Measurements from ENCODE around the gene LARGE1. TPM values are rescaled to one million over a fixed set of nuclear protein-coding genes. Genes with fewer than 3 reads are reported as not detected.

LARGE1 gene
- total RNA-seq, 1 experiment from 2014 or later, result 5.8 TPM

DNA sequence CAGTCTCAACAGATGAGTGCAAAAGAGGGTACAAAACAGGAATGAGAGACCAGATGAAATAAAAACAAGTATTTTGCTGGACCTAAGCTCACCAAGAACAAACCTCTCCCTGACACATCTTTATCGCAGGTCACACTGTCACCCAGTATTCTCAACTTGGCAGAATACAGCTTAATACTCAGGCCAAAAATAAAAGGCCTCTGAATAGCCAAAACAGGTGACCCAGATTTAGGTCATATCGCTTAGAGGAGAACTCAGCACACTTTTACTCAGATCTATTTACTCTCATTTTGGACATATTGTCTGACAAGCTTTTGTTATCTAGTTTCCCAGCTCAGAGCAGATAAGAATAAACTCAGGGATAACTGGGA lies 645.2 kb downstream of the LARGE1 start:
- no peak for DNase-seq
- intact Hi-C loops (cut with micrococcal nuclease; ENCODE audit: unreplicated experiment), result no loop called here
- Mint-ChIP-seq H3K9me3 (ENCODE audit: unreplicated experiment) (no peaks in the 10 kb centered on the region), H3K4me1 (ENCODE audit: low read depth, unreplicated experiment) (no peaks in the 10 kb centered on the region), H3K4me3 (ENCODE audit: unreplicated experiment) (no peak overlapping the region), H3K27ac (ENCODE audit: unreplicated experiment) (no peak overlapping the region), H3K27me3 (ENCODE audit: insufficient read depth, unreplicated experiment) (no peaks in the 10 kb centered on the region), H3K36me3 (ENCODE audit: insufficient read depth, unreplicated experiment) (no peaks in the 10 kb centered on the region)
- H3K36me3 ChIP-seq (ENCODE audit: control insufficient read depth, insufficient read depth, low read length), result no peaks in the 10 kb centered on the region
- CTCF ChIA-PET, result interaction anchor here (0.8 kb wide), 1 partner anchor 27 kb away, joined by 3 read pairs; no protein-coding TSS in a partner anchor
- no TSS peak for BruUV-seq (replicated peaks)
- H3K27me3 ChIP-seq (replicated peaks; ENCODE audit: control insufficient read depth, insufficient read depth, low read length), result no peaks in the 10 kb centered on the region
- TF ChIP-seq, protein P1, sequence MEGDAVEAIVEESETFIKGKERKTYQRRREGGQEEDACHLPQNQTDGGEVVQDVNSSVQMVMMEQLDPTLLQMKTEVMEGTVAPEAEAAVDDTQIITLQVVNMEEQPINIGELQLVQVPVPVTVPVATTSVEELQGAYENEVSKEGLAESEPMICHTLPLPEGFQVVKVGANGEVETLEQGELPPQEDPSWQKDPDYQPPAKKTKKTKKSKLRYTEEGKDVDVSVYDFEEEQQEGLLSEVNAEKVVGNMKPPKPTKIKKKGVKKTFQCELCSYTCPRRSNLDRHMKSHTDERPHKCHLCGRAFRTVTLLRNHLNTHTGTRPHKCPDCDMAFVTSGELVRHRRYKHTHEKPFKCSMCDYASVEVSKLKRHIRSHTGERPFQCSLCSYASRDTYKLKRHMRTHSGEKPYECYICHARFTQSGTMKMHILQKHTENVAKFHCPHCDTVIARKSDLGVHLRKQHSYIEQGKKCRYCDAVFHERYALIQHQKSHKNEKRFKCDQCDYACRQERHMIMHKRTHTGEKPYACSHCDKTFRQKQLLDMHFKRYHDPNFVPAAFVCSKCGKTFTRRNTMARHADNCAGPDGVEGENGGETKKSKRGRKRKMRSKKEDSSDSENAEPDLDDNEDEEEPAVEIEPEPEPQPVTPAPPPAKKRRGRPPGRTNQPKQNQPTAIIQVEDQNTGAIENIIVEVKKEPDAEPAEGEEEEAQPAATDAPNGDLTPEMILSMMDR (IDR thresholded peaks at IDR 0.05; ENCODE audit: insufficient read depth in 1 of 2, low read depth in 1 of 2, low read length in 1 of 2, severe bottlenecking in 1 of 2, unreplicated experiment in 1 of 2), result no peak
- POLR2A ChIA-PET, result no interaction called here
- H3K4me1 ChIP-seq, result no peaks in the 10 kb centered on the region
- no peak overlapping the region for H3K4me3 ChIP-seq (ENCODE audit: low read depth, low read length)
- H3K9me3 ChIP-seq, result no peaks in the 10 kb centered on the region

- H3K27me3 ChIP-seq (replicated peaks; ENCODE audit: control insufficient read depth, insufficient read depth, low read length), result no peaks in the 10 kb centered on the region
- Mint-ChIP-seq H3K36me3 (ENCODE audit: insufficient read depth, unreplicated experiment) (no peaks in the 10 kb centered on the region), H3K9me3 (ENCODE audit: unreplicated experiment) (no peaks in the 10 kb centered on the region), H3K4me1 (ENCODE audit: low read depth, unreplicated experiment) (no peaks in the 10 kb centered on the region), H3K27ac (ENCODE audit: unreplicated experiment) (no peak overlapping the region), H3K27me3 (ENCODE audit: insufficient read depth, unreplicated experiment) (no peaks in the 10 kb centered on the region), H3K4me3 (ENCODE audit: unreplicated experiment) (no peak overlapping the region)
- TF ChIP-seq, protein P1 (IDR thresholded peaks at IDR 0.05; ENCODE audit: insufficient read depth in 1 of 2, low read depth in 1 of 2, low read length in 1 of 2, severe bottlenecking in 1 of 2, unreplicated experiment in 1 of 2), result peak; percentile 41 to 45
- H3K4me1 ChIP-seq, result no peaks in the 10 kb centered on the region
- peak; percentile 39 to 49 for DNase-seq
- no peak overlapping the region for H3K4me3 ChIP-seq (ENCODE audit: low read depth, low read length)
- intact Hi-C loops (cut with micrococcal nuclease; ENCODE audit: unreplicated experiment), result no loop called here
- CTCF ChIA-PET, result interaction anchor here (0.8 kb wide), 1 partner anchor 27 kb away, joined by 3 read pairs; no protein-coding TSS in a partner anchor
- H3K9me3 ChIP-seq, result no peaks in the 10 kb centered on the region
- POLR2A ChIA-PET, result no interaction called here
- BruUV-seq (replicated peaks), result no TSS peak
- no peaks in the 10 kb centered on the region for H3K36me3 ChIP-seq (ENCODE audit: control insufficient read depth, insufficient read depth, low read length)
Observed at GRCh38 chr22:33274214-33275072, 645.8 kb downstream of the LARGE1 start.

- no peaks in the 10 kb centered on the region for H3K27me3 ChIP-seq (replicated peaks; ENCODE audit: control insufficient read depth, insufficient read depth, low read length)
- no peak for DNase-seq
- H3K9me3 ChIP-seq, result no peaks in the 10 kb centered on the region
- TF ChIP-seq, protein P1 (IDR thresholded peaks at IDR 0.05; ENCODE audit: insufficient read depth in 1 of 2, low read depth in 1 of 2, low read length in 1 of 2, severe bottlenecking in 1 of 2, unreplicated experiment in 1 of 2), result no peak
- no peaks in the 10 kb centered on the region for H3K4me1 Mint-ChIP-seq (ENCODE audit: low read depth, unreplicated experiment)
- intact Hi-C loops (cut with micrococcal nuclease; ENCODE audit: unreplicated experiment), result no loop called here
- no peaks in the 10 kb centered on the region for H3K9me3 Mint-ChIP-seq (ENCODE audit: unreplicated experiment)
- no peaks in the 10 kb centered on the region for H3K36me3 Mint-ChIP-seq (ENCODE audit: insufficient read depth, unreplicated experiment)
- H3K27me3 Mint-ChIP-seq (ENCODE audit: insufficient read depth, unreplicated experiment), result no peaks in the 10 kb centered on the region
- no peak overlapping the region for H3K27ac Mint-ChIP-seq (ENCODE audit: unreplicated experiment)
- ChIA-PET POLR2A (no interaction called here), CTCF (no interaction called here)
- no peak overlapping the region for H3K4me3 ChIP-seq (ENCODE audit: low read depth, low read length)
- no peaks in the 10 kb centered on the region for H3K36me3 ChIP-seq (ENCODE audit: control insufficient read depth, insufficient read depth, low read length)
- no peak overlapping the region for H3K4me3 Mint-ChIP-seq (ENCODE audit: unreplicated experiment)
- H3K4me1 ChIP-seq, result no peaks in the 10 kb centered on the region
- no TSS peak for BruUV-seq (replicated peaks)
Observed at GRCh38 chr22:33272871-33273270, 647.4 kb downstream of the LARGE1 start.
